ENCODE data around the gene ERN1.
"Not testable (repeated sequence)": the region's sequence is repeated elsewhere in the genome, so short reads cannot be mapped to it uniquely, and the experiment has no call there.

Gene ERN1

GRCh38 chr17:64129765-64130558, at the start of gene ERN1:
ERN1 (minus strand) TSS chr17:64130144; CDS start chr17:64130029, 115 bp downstream.
- DNase-seq, result peak; percentile 97

GRCh38 chr17:64179024-64179423, 49.1 kb upstream of the ERN1 start:
- not testable (repeated sequence) for DNase-seq

GRCh38 chr17:64178011-64178825, 48.3 kb upstream of the ERN1 start:
- DNase-seq, result no peak

GRCh38 chr17:64177311-64178010, 47.5 kb upstream of the ERN1 start:
- DNase-seq, result no peak

GRCh38 chr17:64176556-64176955, 46.6 kb upstream of the ERN1 start:
- no peak for DNase-seq

GRCh38 chr17:64174686-64175456, 44.9 kb upstream of the ERN1 start:
- peak; percentile 47 for DNase-seq

GRCh38 chr17:64173646-64174045, 43.7 kb upstream of the ERN1 start:
- DNase-seq, result no peak

GRCh38 chr17:64172510-64172909, 42.6 kb upstream of the ERN1 start:
- peak; percentile 45 for DNase-seq

GRCh38 chr17:64171041-64171440, 41.1 kb upstream of the ERN1 start:
- no peak for DNase-seq

- DNase-seq, result no peak
These were observed 40.3 kb upstream of the ERN1 start for GRCh38 chr17:64170286-64170685.

- not testable (repeated sequence) for DNase-seq
These were observed 37.7 kb upstream of the ERN1 start for GRCh38 chr17:64167666-64168065.

- no peak for DNase-seq
These were observed 36.9 kb upstream of the ERN1 start for GRCh38 chr17:64166876-64167275.

GRCh38 chr17:64165347-64165746, 35.4 kb upstream of the ERN1 start:
- no peak for DNase-seq

GRCh38 chr17:64164596-64165285, 34.8 kb upstream of the ERN1 start:
- DNase-seq, result peak; percentile 95

GRCh38 chr17:64163468-64163867, 33.5 kb upstream of the ERN1 start:
- DNase-seq, result no peak

- no peak for DNase-seq
These were observed 32.6 kb upstream of the ERN1 start for GRCh38 chr17:64162554-64162953.

- peak; percentile 28 for DNase-seq
These were observed 31.6 kb upstream of the ERN1 start for GRCh38 chr17:64161380-64162176.

- no peak for DNase-seq
These were observed 30.4 kb upstream of the ERN1 start for GRCh38 chr17:64160378-64160777.

- DNase-seq, result no peak
These were observed 29.1 kb upstream of the ERN1 start for GRCh38 chr17:64158831-64159590.

GRCh38 chr17:64158406-64158805, 28.5 kb upstream of the ERN1 start:
- DNase-seq, result no peak
